IMR-90 (cell line): ENCODE results near the gene ATG14. TPM values are rescaled to one million over a fixed set of nuclear protein-coding genes. Genes with fewer than 3 reads are reported as not detected.

Experiments
- ATAC-seq: fragments of 200-7000 bp; cut with Tn5 transposase; 2 replicates; pipeline ENCODE4 v1.9.1; 2020; ENCODE audit warnings: low read depth, mild to moderate bottlenecking, moderate library complexity
- BruUV-seq: library from RNA; stranded (reverse); fragments of 400-500 nt; replicated peaks from 2 replicates; lab custom pipeline; 2021; lab: Mats Ljungman, UMichigan
- CTCF ChIA-PET: fragments of 300-600 bp; formaldehyde crosslinking; extraction: SDS; loops from one replicate; lab custom pipeline; 2021; ENCODE audit warnings: antibody characterized with exemption; lab: Yijun Ruan, JAX
- POLR2A ChIA-PET: fragments of 300-600 bp; sonication (Branson Sonifier 250); formaldehyde crosslinking; loops from one replicate; lab custom pipeline; 2022; ENCODE audit warnings: antibody characterized with exemption; ENCODE audit not compliant: unreplicated experiment; lab: Charles Lee
- DNase-seq: peaks from one replicate; pipeline ENCODE4 v3.0.0; 2013
- H2AFZ ChIP-seq: replicated peaks from 2 replicates; pipeline ENCODE3; 2013; ENCODE audit warnings: low read length, mild to moderate bottlenecking; ENCODE audit not compliant: poor library complexity
- H2AK5ac ChIP-seq: 2 replicates; pipeline ENCODE4 v1.6.1; 2013; ENCODE audit warnings: low read depth, low read length, inconsistent platforms
- H2AK9ac ChIP-seq: replicated peaks from 2 replicates; pipeline ENCODE3; 2013; ENCODE audit warnings: mild to moderate bottlenecking, low read depth, low read length, moderate library complexity; ENCODE audit not compliant: poor library complexity
- H2BK120ac ChIP-seq: 2 replicates; pipeline ENCODE4 v1.6.1; 2013; ENCODE audit warnings: low read depth, low read length, inconsistent platforms
- H2BK15ac ChIP-seq: 3 replicates; pipeline ENCODE4 v1.6.1; 2013; ENCODE audit warnings: low read depth, low read length, inconsistent platforms
- H2BK20ac ChIP-seq: 2 replicates; pipeline ENCODE4 v1.6.1; 2013; ENCODE audit warnings: low read depth, mild to moderate bottlenecking, inconsistent platforms, low read length, moderate library complexity
- H2BK5ac ChIP-seq: 2 replicates; pipeline ENCODE4 v1.6.1; 2013; ENCODE audit warnings: mild to moderate bottlenecking, low read depth, low read length, inconsistent platforms; ENCODE audit not compliant: poor library complexity, severe bottlenecking
- H3K14ac ChIP-seq: replicated peaks from 2 replicates; pipeline ENCODE4 v1.6.1; 2013; ENCODE audit warnings: low read depth, low read length, inconsistent platforms
- H3K18ac ChIP-seq: 2 replicates; pipeline ENCODE4 v1.6.1; 2013; ENCODE audit warnings: low read depth, low read length, control low read depth
- H3K23ac ChIP-seq: 2 replicates; pipeline ENCODE4 v1.6.1; 2013; ENCODE audit warnings: low read depth, low read length, inconsistent platforms
- H3K27ac ChIP-seq: 2 replicates; pipeline ENCODE4 v1.5.1; 2013; ENCODE audit warnings: mild to moderate bottlenecking, control low read depth, low read length; ENCODE audit not compliant: insufficient read depth
- H3K27me3 ChIP-seq: 2 replicates; pipeline ENCODE4 v1.6.1; 2013; ENCODE audit warnings: low read length; ENCODE audit not compliant: control insufficient read depth, insufficient read depth
- H3K36me3 ChIP-seq: 2 replicates; pipeline ENCODE4 v1.6.1; 2013; ENCODE audit warnings: low read length, mixed read lengths; ENCODE audit not compliant: control insufficient read depth, insufficient read depth
- H3K4ac ChIP-seq: 2 replicates; pipeline ENCODE4 v1.6.1; 2013; ENCODE audit warnings: low read depth, low read length, inconsistent platforms
- H3K4me1 ChIP-seq: 2 replicates; pipeline ENCODE4 v1.6.1; 2013; ENCODE audit warnings: low read length, mixed read lengths; ENCODE audit not compliant: control insufficient read depth, insufficient read depth
- H3K4me2 ChIP-seq: 2 replicates; pipeline ENCODE4 v1.6.1; 2013; ENCODE audit warnings: low read depth, mild to moderate bottlenecking, control low read depth, low read length, moderate library complexity
- H3K4me3 ChIP-seq: 2 replicates; pipeline ENCODE4 v1.5.1; 2013; ENCODE audit warnings: low read depth, mild to moderate bottlenecking, control low read depth, low read length, moderate library complexity; ENCODE audit not compliant: insufficient read depth
- H3K56ac ChIP-seq: 2 replicates; pipeline ENCODE4 v1.6.1; 2013; ENCODE audit warnings: low read length, inconsistent platforms; ENCODE audit not compliant: insufficient read depth; ENCODE audit errors: extremely low read depth
- H3K79me1 ChIP-seq, 2 experiments: 2 replicates each; pipeline ENCODE4 v1.6.1; 2013; ENCODE audit warnings: low read length in 2 of 2, inconsistent platforms in 1 of 2, low read depth in 1 of 2
- H3K9ac ChIP-seq: 2 replicates; pipeline ENCODE4 v1.6.1; 2013; ENCODE audit warnings: low read depth, low read length, control low read depth
- H3K9me1 ChIP-seq: 2 replicates; pipeline ENCODE4 v1.6.1; 2013; ENCODE audit warnings: low read length, inconsistent platforms; ENCODE audit not compliant: insufficient read depth
- H3K9me3 ChIP-seq: 2 replicates; pipeline ENCODE4 v1.6.1; 2013; ENCODE audit warnings: low read length; ENCODE audit not compliant: control insufficient read depth, insufficient read depth
- H4K20me1 ChIP-seq: 2 replicates; pipeline ENCODE4 v1.6.1; 2013; ENCODE audit warnings: low read length, inconsistent platforms; ENCODE audit not compliant: insufficient read depth
- H4K5ac ChIP-seq: 2 replicates; pipeline ENCODE4 v1.6.1; 2013; ENCODE audit warnings: mild to moderate bottlenecking, low read depth, low read length, control low read depth
- H4K8ac ChIP-seq, 2 experiments: 2 replicates each; pipeline ENCODE4 v1.6.1; 2013; ENCODE audit warnings: low read depth in 2 of 2, low read length in 2 of 2, control low read depth in 1 of 2, inconsistent platforms in 1 of 2
- H4K91ac ChIP-seq: 2 replicates; pipeline ENCODE4 v1.6.1; 2013; ENCODE audit warnings: low read depth, low read length, inconsistent platforms; ENCODE audit not compliant: insufficient read depth
- CEBPB ChIP-seq: IDR thresholded peaks from 2 replicates; pipeline ENCODE4 v1.6.1; 2012; ENCODE audit warnings: low read depth, low read length, improper control_type of control experiment
- MAZ ChIP-seq: IDR thresholded peaks from 2 replicates; pipeline ENCODE4 v1.6.1; 2012; ENCODE audit warnings: low read depth, mild to moderate bottlenecking, low read length, improper control_type of control experiment, moderate library complexity, borderline replicate concordance
- NFE2L2 ChIP-seq: fragments of 150-350 bp; IDR thresholded peaks from 2 replicates; pipeline ENCODE4 v1.6.1; 2016; ENCODE audit warnings: low read depth, mild to moderate bottlenecking, low read length
- POLR2A ChIP-seq: IDR thresholded peaks from 2 replicates; pipeline ENCODE4 v1.6.1; 2012; ENCODE audit warnings: mild to moderate bottlenecking, low read depth, low read length
- WGBS, 2 experiments: methylation state at CpG; one replicate each; pipeline versions ENCODE4 v1.1.5 to v1.1.7; 2013; ENCODE audit warnings: missing lambda C conversion rate in 2 of 2; ENCODE audit not compliant: insufficient read length in 1 of 2; ENCODE audit errors: extremely low coverage in 2 of 2; 5-methylcytosine and 5-hydroxymethylcytosine counted together
- dilution Hi-C: fragments of 300-500 bp; cut with HindIII; formaldehyde crosslinking; loops from one replicate; pipeline ENCODE4 v1.14.3; 2018; ENCODE audit warnings: low sequenced_read_pairs; ENCODE audit not compliant: unreplicated experiment
- in situ Hi-C: fragments of 300-500 bp; cut with MboI; formaldehyde crosslinking; loops from 3 replicates; pipeline ENCODE4 v1.14.3; 2019; ENCODE audit warnings: low sequenced_read_pairs, inconsistent platforms, mixed read lengths
- intact Hi-C: fragments of 100-400 bp; cut with micrococcal nuclease; formaldehyde crosslinking; loops from 2 replicates; pipeline ENCODE4 v1.10.0; 2022
- polyA plus RNA-seq, 3 experiments: library from polyadenylated mRNA; depleted of rRNA; stranded (reverse); fragments of >200 nt; gene quantifications; 2 replicates each; pipeline ENCODE4 v1.2.3, GENCODE V29; 2012; ENCODE audit warnings: low replicate concordance in 1 of 3
- total RNA-seq: library from RNA; depleted of rRNA; stranded (reverse); fragments of >200 nt; gene quantifications from 2 replicates; pipeline ENCODE4 v1.2.3, GENCODE V29; 2012
- TF ChIP-seq, protein P1 (sequence below): conservative IDR thresholded peaks from 2 replicates; pipeline ENCODE4 v1.5.1; 2012; ENCODE audit warnings: mild to moderate bottlenecking, low read depth, low read length, improper control_type of control experiment

The ATG14 gene
- total and polyA plus RNA-seq, 2 of the 4 experiments (the other 2 are of a cell fraction) = 5.0 to 12.4 TPM

DNA sequence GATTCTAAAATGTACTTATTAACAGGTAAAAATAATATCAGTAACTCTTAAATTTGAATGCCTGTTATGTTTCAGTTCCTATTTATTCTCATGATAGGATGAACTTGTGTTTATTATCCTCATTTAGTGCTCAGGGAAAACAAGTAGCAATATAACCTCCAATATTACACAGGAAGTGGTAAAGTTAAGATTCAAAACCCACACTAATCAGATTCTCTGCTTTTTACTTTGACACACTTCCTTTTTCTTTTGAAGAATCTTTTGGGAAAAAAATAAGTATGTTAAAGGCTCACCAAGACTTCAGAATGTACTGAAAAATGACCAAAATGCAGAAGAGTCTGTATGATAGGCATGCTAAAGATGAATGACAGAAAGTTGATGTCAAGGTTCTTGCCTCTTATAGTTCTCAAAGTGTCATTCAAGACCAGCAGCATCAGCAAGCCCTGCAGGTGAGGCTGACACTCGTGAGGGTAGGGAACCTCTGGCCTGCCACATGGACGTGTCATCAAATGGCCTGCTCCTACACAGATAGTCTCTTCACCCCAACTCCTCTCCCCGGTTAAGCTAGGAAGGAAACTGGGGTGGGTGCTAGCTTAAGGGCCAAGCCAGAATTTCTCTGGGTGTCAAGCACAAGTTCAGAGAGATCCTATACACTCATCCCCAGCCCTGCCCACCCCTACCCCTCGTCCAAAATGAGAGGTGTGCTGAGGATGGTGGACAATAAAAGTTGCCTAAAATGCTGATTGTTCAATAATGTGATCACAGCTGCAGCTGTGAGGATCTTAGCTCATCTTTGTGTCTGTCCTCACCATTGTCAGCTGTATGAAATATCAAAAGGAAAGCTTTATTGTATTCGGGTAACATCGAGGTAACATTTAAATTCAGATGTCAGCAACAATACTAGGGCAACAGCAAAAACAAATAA is 22.5 kb upstream of the ATG14 start (continued):
- TF ChIP-seq, protein P1, sequence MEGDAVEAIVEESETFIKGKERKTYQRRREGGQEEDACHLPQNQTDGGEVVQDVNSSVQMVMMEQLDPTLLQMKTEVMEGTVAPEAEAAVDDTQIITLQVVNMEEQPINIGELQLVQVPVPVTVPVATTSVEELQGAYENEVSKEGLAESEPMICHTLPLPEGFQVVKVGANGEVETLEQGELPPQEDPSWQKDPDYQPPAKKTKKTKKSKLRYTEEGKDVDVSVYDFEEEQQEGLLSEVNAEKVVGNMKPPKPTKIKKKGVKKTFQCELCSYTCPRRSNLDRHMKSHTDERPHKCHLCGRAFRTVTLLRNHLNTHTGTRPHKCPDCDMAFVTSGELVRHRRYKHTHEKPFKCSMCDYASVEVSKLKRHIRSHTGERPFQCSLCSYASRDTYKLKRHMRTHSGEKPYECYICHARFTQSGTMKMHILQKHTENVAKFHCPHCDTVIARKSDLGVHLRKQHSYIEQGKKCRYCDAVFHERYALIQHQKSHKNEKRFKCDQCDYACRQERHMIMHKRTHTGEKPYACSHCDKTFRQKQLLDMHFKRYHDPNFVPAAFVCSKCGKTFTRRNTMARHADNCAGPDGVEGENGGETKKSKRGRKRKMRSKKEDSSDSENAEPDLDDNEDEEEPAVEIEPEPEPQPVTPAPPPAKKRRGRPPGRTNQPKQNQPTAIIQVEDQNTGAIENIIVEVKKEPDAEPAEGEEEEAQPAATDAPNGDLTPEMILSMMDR = no peak

DNA sequence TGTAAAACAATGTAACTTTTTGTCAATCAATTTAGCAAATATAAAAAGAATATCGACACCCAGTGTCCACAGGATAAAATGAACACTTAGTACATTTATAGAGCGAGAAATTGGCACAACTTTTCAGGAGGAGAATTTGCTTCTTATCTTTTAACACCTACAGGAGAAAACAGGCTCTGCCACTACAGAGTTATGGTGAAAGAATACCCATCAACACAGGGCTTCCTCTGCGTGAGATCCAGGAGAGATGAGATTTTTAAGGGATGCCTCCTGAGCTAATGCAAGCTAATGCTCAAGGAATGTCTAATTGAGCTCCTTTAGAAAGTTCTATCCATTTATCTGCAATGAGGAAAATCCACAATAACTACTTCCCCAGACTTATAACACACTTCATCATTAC is 21.0 kb upstream of the ATG14 start:
- ATAC-seq (no peak), DNase-seq (no peak)
- Histone ChIP-seq H2AFZ (no peak overlapping the region), H3K4ac (no peak overlapping the region), H3K14ac (no peak overlapping the region), H2BK5ac (no peak overlapping the region), H3K56ac (no peak overlapping the region), H2AK5ac (no peak overlapping the region), H2BK120ac (no peak overlapping the region), H2AK9ac (no peak overlapping the region), H4K20me1 (no peaks in the 10 kb centered on the region), H3K18ac (no peak overlapping the region), H3K9me3 (no peaks in the 10 kb centered on the region), H3K4me1 (no peaks in the 10 kb centered on the region), H3K27ac (no peak overlapping the region), H4K5ac (no peak overlapping the region), H3K4me3 (no peak overlapping the region), H3K27me3 (peaks cover 12% of the 10 kb centered on the region), H3K9ac (no peak overlapping the region), H3K9me1 (no peaks in the 10 kb centered on the region), H3K23ac (no peak overlapping the region), H4K91ac (no peak overlapping the region), H3K36me3 (no peaks in the 10 kb centered on the region), H3K79me1 (no peaks in the 10 kb centered on the region), H2BK15ac (no peak overlapping the region), H4K8ac (no peak overlapping the region), H3K4me2 (no peak overlapping the region), H2BK20ac (no peak overlapping the region)
- no peak for TF ChIP-seq NFE2L2
- no peak for TF ChIP-seq MAZ
- TF ChIP-seq POLR2A = no peak
- TF ChIP-seq CEBPB = no peak
- dilution Hi-C loops = no loop called here
- in situ Hi-C loops = loop anchor here (5.0 to 25.0 kb wide), 2 partner anchors 220 to 905 kb away; no protein-coding TSS in a partner anchor
- WGBS, 2 experiments = no CpG with 5 or more reads among the region's 3 CpGs
- intact Hi-C loops = loop anchor here (5.0 to 10.0 kb wide), 2 partner anchors 340 to 682 kb away; partner anchors contain the start of gene PELI2
- BruUV-seq = no TSS peak
- CTCF ChIA-PET = interaction anchor here (0.6 kb wide), 1 partner anchor 725 kb away, joined by 5 read pairs; no protein-coding TSS in a partner anchor
- POLR2A ChIA-PET = interaction anchor here (0.5 kb wide), 1 partner anchor 10 kb away, joined by 5 read pairs; no protein-coding TSS in a partner anchor
